Measurements from ENCODE around the gene PCDH8. TPM values are rescaled to one million over a fixed set of nuclear protein-coding genes. Genes with fewer than 3 reads are reported as not detected.

Gene PCDH8
- total RNA-seq, 6 experiments from 2014 or later, result not detected

- Mint-ChIP-seq H3K4me3 (no peak overlapping the region), H3K4me1 (ENCODE audit: low read depth) (no peaks in the 10 kb centered on the region)
Measured at GRCh38 chr13:52793515-52794061, 54.9 kb downstream of the PCDH8 start.

More at GRCh38 chr13:52793515-52794061, 54.9 kb downstream of the PCDH8 start:
- Mint-ChIP-seq H3K27ac (no peak overlapping the region), H3K27me3 (ENCODE audit: insufficient read depth) (peaks cover 19% of the 10 kb centered on the region), H3K36me3 (ENCODE audit: low read depth) (no peaks in the 10 kb centered on the region), H3K9me3 (no peaks in the 10 kb centered on the region)
- no peak for DNase-seq
- TF ChIP-seq, protein P1, sequence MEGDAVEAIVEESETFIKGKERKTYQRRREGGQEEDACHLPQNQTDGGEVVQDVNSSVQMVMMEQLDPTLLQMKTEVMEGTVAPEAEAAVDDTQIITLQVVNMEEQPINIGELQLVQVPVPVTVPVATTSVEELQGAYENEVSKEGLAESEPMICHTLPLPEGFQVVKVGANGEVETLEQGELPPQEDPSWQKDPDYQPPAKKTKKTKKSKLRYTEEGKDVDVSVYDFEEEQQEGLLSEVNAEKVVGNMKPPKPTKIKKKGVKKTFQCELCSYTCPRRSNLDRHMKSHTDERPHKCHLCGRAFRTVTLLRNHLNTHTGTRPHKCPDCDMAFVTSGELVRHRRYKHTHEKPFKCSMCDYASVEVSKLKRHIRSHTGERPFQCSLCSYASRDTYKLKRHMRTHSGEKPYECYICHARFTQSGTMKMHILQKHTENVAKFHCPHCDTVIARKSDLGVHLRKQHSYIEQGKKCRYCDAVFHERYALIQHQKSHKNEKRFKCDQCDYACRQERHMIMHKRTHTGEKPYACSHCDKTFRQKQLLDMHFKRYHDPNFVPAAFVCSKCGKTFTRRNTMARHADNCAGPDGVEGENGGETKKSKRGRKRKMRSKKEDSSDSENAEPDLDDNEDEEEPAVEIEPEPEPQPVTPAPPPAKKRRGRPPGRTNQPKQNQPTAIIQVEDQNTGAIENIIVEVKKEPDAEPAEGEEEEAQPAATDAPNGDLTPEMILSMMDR (IDR thresholded peaks at IDR 0.05), result no peak

Small RNA genes lying within 50 kb of the gene (microRNA-seq; reads per million reads assigned to microRNA genes)
- gene MIR759, result not detected

Other genes with a start within 250 kb of the PCDH8 start
- gene HNRNPA1L2, start 206.2 kb downstream of the PCDH8 start, total RNA-seq (2021; fragmentation: NEBNext Ultra II Directional; extraction: Animal tissue kit (Norgen Biotek cat#: 25700)), result 1 to 10 TPM; 3.6 to 4.8 (median 4.3) TPM
- gene SUGT1, start 195.8 kb downstream of the PCDH8 start, total RNA-seq (2021; fragmentation: NEBNext Ultra II Directional; extraction: Animal tissue kit (Norgen Biotek cat#: 25700)), result 10 to 100 TPM; 66.0 to 83.5 (median 67.8) TPM
- gene CNMD, start 108.8 kb downstream of the PCDH8 start, total RNA-seq (2021; fragmentation: NEBNext Ultra II Directional; extraction: Animal tissue kit (Norgen Biotek cat#: 25700)), result not detected
- not detected for gene OLFM4, start 180.2 kb upstream of the PCDH8 start, total RNA-seq (2021; fragmentation: NEBNext Ultra II Directional; extraction: Animal tissue kit (Norgen Biotek cat#: 25700))

All from HFFc6 (cell line).